Mesothelial cell of epicardium (in vitro differentiated cells): ENCODE measurements around the gene PATJ. TPM values are rescaled to one million over a fixed set of nuclear protein-coding genes. Genes with fewer than 3 reads are reported as not detected.
"Not testable (repeated sequence)": the region's sequence is repeated elsewhere in the genome, so short reads cannot be mapped to it uniquely, and the experiment has no call there.

Source experiments
- DNase-seq, 2 experiments: peaks; one replicate each; pipeline ENCODE4 v3.0.0; 2021; ENCODE audit warnings: low spot score in 2 of 2; ENCODE audit not compliant: unreplicated experiment in 2 of 2
- H3K27ac Mint-ChIP-seq: 2 replicates; pipeline ENCODE4 v1.8.0; 2021; ENCODE audit warnings: mixed read lengths
- H3K27me3 Mint-ChIP-seq: 2 replicates; pipeline ENCODE4 v1.8.0; 2021; ENCODE audit warnings: low read depth, mixed read lengths
- H3K36me3 Mint-ChIP-seq: 2 replicates; pipeline ENCODE4 v1.8.0; 2021; ENCODE audit warnings: mixed read lengths
- H3K4me1 Mint-ChIP-seq: 2 replicates; pipeline ENCODE4 v1.8.0; 2021; ENCODE audit warnings: mixed read lengths
- H3K4me3 Mint-ChIP-seq: 2 replicates; pipeline ENCODE4 v1.8.0; 2021; ENCODE audit warnings: mild to moderate bottlenecking, moderate library complexity, mixed read lengths
- H3K9me3 Mint-ChIP-seq: 2 replicates; pipeline ENCODE4 v1.8.0; 2021; ENCODE audit warnings: mixed read lengths
- total RNA-seq: library from RNA; stranded (reverse); gene quantifications from 3 replicates; pipeline ENCODE4 v1.2.1, GENCODE V29; 2021
- TF ChIP-seq, protein P1 (sequence below): fragments of 200-600 bp; sonication (generic); IDR thresholded peaks from one replicate; pipeline ENCODE4 v1.5.0; 2021; ENCODE audit warnings: antibody characterized with exemption; ENCODE audit not compliant: unreplicated experiment

PATJ gene
- total RNA-seq, 1 donor from 2014 or later = 129 TPM

DNA sequence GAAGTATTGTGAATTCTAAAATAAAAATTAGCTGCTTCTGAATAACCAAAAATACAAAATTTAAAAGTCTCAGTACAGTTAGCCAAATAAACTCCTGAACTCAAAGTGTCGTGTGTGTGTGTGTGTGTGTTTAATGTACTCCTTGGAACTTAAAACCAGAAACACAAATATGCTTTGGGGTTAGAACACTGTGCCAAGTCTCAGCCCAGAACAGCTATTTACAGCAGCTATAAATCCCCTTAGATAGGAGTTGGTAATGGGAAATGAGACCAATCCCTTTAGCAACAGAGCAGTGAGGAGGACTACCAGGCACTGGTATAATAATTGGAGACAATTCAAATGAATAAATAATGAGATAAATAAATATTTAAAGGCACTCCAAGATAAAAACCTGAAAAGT is 83.1 kb downstream of the PATJ start:
- H3K4me1 Mint-ChIP-seq = peaks cover 37% of the 10 kb centered on the region
- TF ChIP-seq, protein P1, sequence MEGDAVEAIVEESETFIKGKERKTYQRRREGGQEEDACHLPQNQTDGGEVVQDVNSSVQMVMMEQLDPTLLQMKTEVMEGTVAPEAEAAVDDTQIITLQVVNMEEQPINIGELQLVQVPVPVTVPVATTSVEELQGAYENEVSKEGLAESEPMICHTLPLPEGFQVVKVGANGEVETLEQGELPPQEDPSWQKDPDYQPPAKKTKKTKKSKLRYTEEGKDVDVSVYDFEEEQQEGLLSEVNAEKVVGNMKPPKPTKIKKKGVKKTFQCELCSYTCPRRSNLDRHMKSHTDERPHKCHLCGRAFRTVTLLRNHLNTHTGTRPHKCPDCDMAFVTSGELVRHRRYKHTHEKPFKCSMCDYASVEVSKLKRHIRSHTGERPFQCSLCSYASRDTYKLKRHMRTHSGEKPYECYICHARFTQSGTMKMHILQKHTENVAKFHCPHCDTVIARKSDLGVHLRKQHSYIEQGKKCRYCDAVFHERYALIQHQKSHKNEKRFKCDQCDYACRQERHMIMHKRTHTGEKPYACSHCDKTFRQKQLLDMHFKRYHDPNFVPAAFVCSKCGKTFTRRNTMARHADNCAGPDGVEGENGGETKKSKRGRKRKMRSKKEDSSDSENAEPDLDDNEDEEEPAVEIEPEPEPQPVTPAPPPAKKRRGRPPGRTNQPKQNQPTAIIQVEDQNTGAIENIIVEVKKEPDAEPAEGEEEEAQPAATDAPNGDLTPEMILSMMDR = no peak
- no peak overlapping the region for H3K4me3 Mint-ChIP-seq
- no peak for DNase-seq
- H3K27ac Mint-ChIP-seq = peak overlapping the region; percentile 90
- peaks cover 52% of the 10 kb centered on the region for H3K36me3 Mint-ChIP-seq
- no peaks in the 10 kb centered on the region for H3K27me3 Mint-ChIP-seq
- no peaks in the 10 kb centered on the region for H3K9me3 Mint-ChIP-seq

DNA sequence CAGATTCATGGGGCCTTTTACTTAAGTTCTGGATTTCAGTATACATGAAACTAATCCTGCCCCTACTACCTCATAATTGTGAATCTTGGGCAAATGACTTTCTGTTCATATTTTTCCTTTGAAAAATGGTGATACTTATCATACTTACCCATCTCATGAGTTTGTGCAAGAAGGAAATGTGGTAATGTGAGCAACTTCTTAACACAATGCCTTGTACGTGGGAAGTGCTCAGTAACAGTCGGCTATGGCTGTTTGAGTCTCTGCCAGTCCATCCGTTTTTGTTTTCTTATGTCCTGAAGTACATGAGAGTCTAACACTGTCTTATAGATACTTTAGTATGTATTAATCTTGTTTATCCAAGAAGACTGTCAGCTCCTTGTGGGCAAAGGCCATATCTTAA is 86.5 kb downstream of the PATJ start:
- TF ChIP-seq, protein P1 = no peak
- Mint-ChIP-seq H3K27ac (peak overlapping the region; percentile 85), H3K36me3 (peaks cover 47% of the 10 kb centered on the region), H3K27me3 (no peaks in the 10 kb centered on the region), H3K9me3 (no peaks in the 10 kb centered on the region), H3K4me1 (peaks cover 45% of the 10 kb centered on the region), H3K4me3 (no peak overlapping the region)
- DNase-seq = no peak

DNA sequence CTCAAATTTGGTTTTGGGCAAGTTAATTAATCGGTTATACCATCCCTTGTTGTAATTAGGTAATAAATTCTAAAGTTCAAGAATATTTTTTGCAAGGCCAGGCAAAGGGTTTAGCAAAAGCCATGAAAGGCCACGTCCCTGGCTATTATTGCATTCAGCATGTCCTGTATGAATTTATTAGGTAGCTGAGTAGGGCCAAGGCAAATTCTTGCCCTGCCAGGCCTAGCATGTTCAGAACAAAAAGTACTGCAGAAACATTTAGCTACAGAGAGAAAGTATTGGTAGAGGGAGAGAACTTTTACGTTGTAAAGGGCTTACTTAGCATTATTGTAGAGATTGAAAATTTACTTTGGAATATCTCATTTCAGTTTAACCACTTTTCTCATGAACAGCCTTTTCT is 94.4 kb downstream of the PATJ start:
- Mint-ChIP-seq H3K36me3 (peaks cover 19% of the 10 kb centered on the region), H3K9me3 (no peaks in the 10 kb centered on the region), H3K4me3 (no peak overlapping the region), H3K27me3 (no peaks in the 10 kb centered on the region), H3K4me1 (peaks cover 46% of the 10 kb centered on the region), H3K27ac (peak overlapping the region; percentile 77)
- TF ChIP-seq, protein P1 = no peak
- DNase-seq = no peak

DNA sequence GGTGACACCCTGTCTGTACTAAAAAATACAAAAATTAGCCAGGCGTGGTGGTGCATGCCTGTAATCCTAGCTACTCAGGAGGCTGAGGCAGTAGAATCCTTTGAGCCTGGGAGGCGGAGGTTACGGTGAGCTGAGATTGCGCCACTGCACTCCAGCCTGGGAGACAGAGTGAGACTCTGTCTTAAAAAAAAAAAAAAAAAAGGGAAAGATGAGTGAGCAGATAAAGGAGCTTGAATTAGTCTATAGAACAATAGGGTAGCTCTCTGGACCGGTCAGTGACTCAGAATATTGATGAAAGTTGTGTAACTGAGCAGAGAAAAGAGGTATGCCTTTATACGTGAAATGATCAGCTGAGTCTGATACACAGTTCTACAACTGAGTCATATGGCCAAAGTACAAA is 95.3 kb downstream of the PATJ start:
- Mint-ChIP-seq H3K27ac (peak overlapping the region; percentile 92), H3K4me1 (peaks cover 54% of the 10 kb centered on the region), H3K36me3 (peaks cover 14% of the 10 kb centered on the region)
- not testable (repeated sequence) for H3K9me3 Mint-ChIP-seq, H3K4me3 Mint-ChIP-seq, DNase-seq, H3K27me3 Mint-ChIP-seq

DNA sequence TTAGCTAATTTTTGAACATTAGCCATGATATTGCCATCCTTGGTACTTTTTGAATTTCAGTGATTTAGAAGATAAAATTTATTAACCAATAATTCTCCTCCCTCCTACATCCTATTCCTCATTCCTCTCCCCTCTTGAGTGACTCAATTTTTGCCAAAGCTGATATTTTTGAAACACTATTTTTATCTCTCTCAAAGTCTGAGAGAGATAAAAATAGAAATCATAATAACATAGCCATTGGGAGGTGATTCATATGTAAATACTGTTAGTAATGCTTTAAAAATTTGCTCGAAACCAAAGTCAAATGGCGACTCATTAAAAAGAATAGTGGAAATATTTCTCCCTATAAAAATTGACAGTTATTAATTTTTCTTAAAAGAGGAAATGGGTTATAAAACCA is 97.4 kb downstream of the PATJ start:
- DNase-seq = no peak
- Mint-ChIP-seq H3K27me3 (no peaks in the 10 kb centered on the region), H3K9me3 (peaks cover under 1% of the 10 kb centered on the region), H3K4me3 (no peak overlapping the region), H3K36me3 (peaks cover 6% of the 10 kb centered on the region), H3K27ac (peak overlapping the region; percentile 84), H3K4me1 (peaks cover 55% of the 10 kb centered on the region)
- TF ChIP-seq, protein P1 = no peak

DNA sequence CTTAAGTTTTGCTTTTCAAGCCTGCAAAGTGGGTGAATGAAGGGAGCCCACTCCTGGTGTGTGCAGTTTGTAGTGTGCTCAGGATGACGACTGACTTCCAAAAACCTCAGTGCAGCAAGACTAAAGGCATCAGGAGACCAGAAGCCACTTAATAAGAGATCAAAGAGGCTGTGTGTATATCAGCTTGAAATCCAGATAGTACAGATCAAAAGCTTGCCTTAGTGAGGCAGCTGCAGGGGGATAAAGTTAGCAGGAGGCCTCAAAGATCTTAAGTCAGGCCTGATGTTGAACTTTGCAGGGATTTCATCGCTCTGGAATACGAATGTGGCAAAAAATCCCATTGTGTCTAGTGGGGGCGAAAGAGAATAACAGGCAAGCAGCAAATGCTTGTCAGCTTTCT is 99.8 kb downstream of the PATJ start:
- H3K4me1 Mint-ChIP-seq = peaks cover 56% of the 10 kb centered on the region
- TF ChIP-seq, protein P1 = no peak
- H3K36me3 Mint-ChIP-seq = peaks cover 8% of the 10 kb centered on the region
- H3K27ac Mint-ChIP-seq = peak overlapping the region; percentile 94
- H3K27me3 Mint-ChIP-seq = no peaks in the 10 kb centered on the region
- DNase-seq = no peak
- H3K4me3 Mint-ChIP-seq = no peak overlapping the region
- H3K9me3 Mint-ChIP-seq = peaks cover 3% of the 10 kb centered on the region
